H1 (cell line): ENCODE data around the gene FXYD5. TPM values are rescaled to one million over a fixed set of nuclear protein-coding genes. Genes with fewer than 3 reads are reported as not detected.

Experiments
- CTCF ChIA-PET: fragments of 300-600 bp; sonication (Branson Sonifier 250); formaldehyde crosslinking; loops from one replicate; lab custom pipeline; 2021; ENCODE audit not compliant: partially characterized antibody; lab: Charles Lee
- POLR2A ChIA-PET: fragments of 300-600 bp; sonication (Branson Sonifier 250); formaldehyde crosslinking; loops from one replicate; lab custom pipeline; 2021; ENCODE audit warnings: inconsistent platforms; ENCODE audit not compliant: partially characterized antibody; lab: Charles Lee
- DNase-seq, 2 experiments: peaks; one replicate each; pipeline versions ENCODE4 v3.0.0 to v3.0.0-alpha.2; 2010 to 2022; ENCODE audit warnings: low spot score in 2 of 2, low read depth in 1 of 2, mixed read lengths in 1 of 2
- FAIRE-seq: peaks from 2 replicates; lab custom pipeline; 2011; peaks lifted over from hg19 to GRCh38; lab: Jason Lieb, UNC
- H2AFZ ChIP-seq: 2 replicates; pipeline ENCODE4 v1.8.1; 2012; ENCODE audit warnings: low read length, inconsistent platforms
- H2AK5ac ChIP-seq: 2 replicates; pipeline ENCODE4 v1.6.1; 2013; ENCODE audit warnings: low read depth, low read length
- H2BK120ac ChIP-seq: replicated peaks from 2 replicates; pipeline ENCODE3; 2013; ENCODE audit warnings: low read depth, low read length, inconsistent platforms
- H2BK12ac ChIP-seq: 2 replicates; pipeline ENCODE4 v1.6.1; 2013; ENCODE audit warnings: low read depth, low read length
- H2BK15ac ChIP-seq: 2 replicates; pipeline ENCODE4 v1.6.1; 2013; ENCODE audit warnings: low read length
- H2BK20ac ChIP-seq: 2 replicates; pipeline ENCODE4 v1.6.1; 2013; ENCODE audit warnings: low read length
- H2BK5ac ChIP-seq: 2 replicates; pipeline ENCODE4 v1.6.1; 2013; ENCODE audit warnings: low read depth, low read length
- H3K14ac ChIP-seq: 2 replicates; pipeline ENCODE4 v1.6.1; 2013; ENCODE audit warnings: inconsistent platforms; ENCODE audit not compliant: insufficient read length
- H3K18ac ChIP-seq: 2 replicates; pipeline ENCODE4 v1.6.1; 2013; ENCODE audit warnings: low read length; ENCODE audit errors: extremely low read depth
- H3K23ac ChIP-seq: 2 replicates; pipeline ENCODE4 v1.6.1; 2013; ENCODE audit warnings: inconsistent platforms; ENCODE audit not compliant: insufficient read length
- H3K23me2 ChIP-seq: 2 replicates; pipeline ENCODE4 v1.6.1; 2013; ENCODE audit warnings: low read depth, low read length
- H3K27ac ChIP-seq: 2 replicates; pipeline ENCODE4 v1.6.1; 2011; ENCODE audit warnings: low read depth, low read length, inconsistent platforms
- H3K27me3 ChIP-seq, 4 experiments: replicated peaks in 1 of 4; 1 replicate in 1 of 4; 2 replicates in 3 of 4; pipeline versions ENCODE4 v1.6.1 to v1.8.1; 2011 to 2013; ENCODE audit warnings: low read length in 3 of 4, mild to moderate bottlenecking in 3 of 4, inconsistent platforms in 2 of 4, mixed read lengths in 2 of 4, moderate library complexity in 1 of 4; ENCODE audit not compliant: control insufficient read depth in 3 of 4, insufficient read depth in 3 of 4; ENCODE audit errors: extremely low read depth in 1 of 4
- H3K36me3 ChIP-seq, 4 experiments: 2 replicates each; pipeline versions ENCODE4 v1.6.1 to v1.8.1; 2011 to 2013; ENCODE audit warnings: mild to moderate bottlenecking in 4 of 4, low read length in 3 of 4, moderate library complexity in 2 of 4, control low read depth in 1 of 4, inconsistent platforms in 1 of 4; ENCODE audit not compliant: insufficient read depth in 4 of 4, control insufficient read depth in 2 of 4
- H3K4ac ChIP-seq: replicated peaks from 2 replicates; pipeline ENCODE3; 2013; ENCODE audit warnings: low read length, low read depth, mixed read lengths, inconsistent platforms; ENCODE audit not compliant: insufficient read length
- H3K4me1 ChIP-seq, 4 experiments: replicated peaks in 1 of 4; 1 replicate in 1 of 4; 2 replicates in 3 of 4; pipeline versions ENCODE4 v1.6.1 to v1.8.1; 2011 to 2013; ENCODE audit warnings: low read length in 3 of 4, inconsistent platforms in 2 of 4, mixed read lengths in 1 of 4; ENCODE audit not compliant: insufficient read depth in 4 of 4, control insufficient read depth in 3 of 4
- H3K4me2 ChIP-seq, 2 experiments: 2 replicates each; pipeline versions ENCODE4 v1.6.1 to v1.8.1; 2011 to 2013; ENCODE audit warnings: low read depth in 2 of 2, low read length in 2 of 2, control low read depth in 1 of 2, inconsistent platforms in 1 of 2, mild to moderate bottlenecking in 1 of 2; ENCODE audit not compliant: insufficient read depth in 1 of 2
- H3K4me3 ChIP-seq, 4 experiments: fragments of 200-600, 300-600 bp in 1 of 4; sonication (generic), shearing (Covaris generic), sonication (Bioruptor Twin) in 1 of 4; 2 replicates each; pipeline versions ENCODE4 v1.5.1 to v1.8.1; 2011 to 2016; ENCODE audit warnings: low read length in 4 of 4, low read depth in 3 of 4, control low read depth in 2 of 4, inconsistent platforms in 2 of 4, mild to moderate bottlenecking in 2 of 4, mixed read lengths in 1 of 4, moderate library complexity in 1 of 4; ENCODE audit not compliant: insufficient read depth in 2 of 4; ENCODE audit errors: extremely low read depth in 1 of 4
- H3K56ac ChIP-seq: replicated peaks from 2 replicates; pipeline ENCODE3; 2013; ENCODE audit warnings: low read depth, mild to moderate bottlenecking, mixed read lengths, low read length, inconsistent platforms; ENCODE audit not compliant: insufficient read length
- H3K79me1 ChIP-seq: 2 replicates; pipeline ENCODE4 v1.6.1; 2013; ENCODE audit warnings: low read depth, low read length, control low read depth
- H3K79me2 ChIP-seq, 2 experiments: 2 replicates each; pipeline versions ENCODE4 v1.6.1 to v1.8.1; 2012 to 2013; ENCODE audit warnings: low read length in 2 of 2, mild to moderate bottlenecking in 2 of 2, inconsistent platforms in 1 of 2; ENCODE audit not compliant: insufficient read depth in 2 of 2, control insufficient read depth in 1 of 2
- H3K9ac ChIP-seq, 4 experiments: replicated peaks in 1 of 4; 1 replicate in 1 of 4; 2 replicates in 3 of 4; pipeline versions ENCODE4 v1.6.1 to v1.8.1; 2011 to 2013; ENCODE audit warnings: low read depth in 3 of 4, low read length in 3 of 4, control low read depth in 2 of 4, mild to moderate bottlenecking in 2 of 4, moderate library complexity in 2 of 4, inconsistent platforms in 1 of 4; ENCODE audit errors: extremely low read depth in 1 of 4
- H3K9me3 ChIP-seq, 2 experiments: 2 replicates each; pipeline versions ENCODE4 v1.6.1 to v1.8.1; 2012 to 2013; ENCODE audit warnings: mild to moderate bottlenecking in 2 of 2, moderate library complexity in 2 of 2, control low read depth in 1 of 2, inconsistent platforms in 1 of 2, low read depth in 1 of 2, low read length in 1 of 2, mixed read lengths in 1 of 2; ENCODE audit not compliant: insufficient read depth in 2 of 2
- H4K20me1 ChIP-seq, 2 experiments: replicated peaks in 1 of 2; 2 replicates each; pipeline versions ENCODE3 to v1.8.1; 2011 to 2013; ENCODE audit warnings: inconsistent platforms in 2 of 2, low read length in 2 of 2, mild to moderate bottlenecking in 1 of 2; ENCODE audit not compliant: insufficient read depth in 2 of 2, control insufficient read depth in 1 of 2
- H4K5ac ChIP-seq: 2 replicates; pipeline ENCODE4 v1.6.1; 2013; ENCODE audit warnings: low read length, low read depth, mixed read lengths, inconsistent platforms; ENCODE audit not compliant: insufficient read length
- H4K8ac ChIP-seq: 2 replicates; pipeline ENCODE4 v1.8.0; 2013; ENCODE audit warnings: mild to moderate bottlenecking, moderate library complexity, low read length, inconsistent platforms; ENCODE audit not compliant: insufficient read depth; ENCODE audit errors: extremely low read depth
- H4K91ac ChIP-seq: replicated peaks from 2 replicates; pipeline ENCODE3; 2013; ENCODE audit warnings: low read length, mixed read lengths, inconsistent platforms; ENCODE audit not compliant: insufficient read length
- ATF2 ChIP-seq: IDR thresholded peaks from 2 replicates; pipeline ENCODE4 v1.6.1; 2012; ENCODE audit warnings: low read length, inconsistent platforms
- BACH1 ChIP-seq: IDR thresholded peaks from 2 replicates; pipeline ENCODE4 v1.6.1; 2012; ENCODE audit warnings: low read length, improper control_type of control experiment
- JUN ChIP-seq: IDR thresholded peaks from 2 replicates; pipeline ENCODE4 v1.6.1; 2011; ENCODE audit warnings: low read depth, mild to moderate bottlenecking, improper control_type of control experiment, low read length
- JUND ChIP-seq: IDR thresholded peaks from 2 replicates; pipeline ENCODE4 v1.6.1; 2011; ENCODE audit warnings: mild to moderate bottlenecking, improper control_type of control experiment, low read length
- KDM4A ChIP-seq: IDR thresholded peaks from one replicate; pipeline ENCODE4 v1.7.1; 2012; ENCODE audit warnings: low read depth, mild to moderate bottlenecking, moderate library complexity, low read length, inconsistent platforms; ENCODE audit not compliant: severe bottlenecking
- POLR2AphosphoS5 ChIP-seq: IDR thresholded peaks from 2 replicates; pipeline ENCODE4 v1.6.1; 2011; ENCODE audit warnings: low read depth, low read length
- RFX5 ChIP-seq: IDR thresholded peaks from 2 replicates; pipeline ENCODE4 v1.6.1; 2011; ENCODE audit warnings: low read depth, low read length, improper control_type of control experiment, borderline replicate concordance
- SAP30 ChIP-seq: fragments of 300-600 bp; sonication (generic); IDR thresholded peaks from 2 replicates; pipeline ENCODE4 v1.7.1; 2012; ENCODE audit warnings: low read length, moderate library complexity, mild to moderate bottlenecking, inconsistent platforms; ENCODE audit not compliant: insufficient read depth, insufficient replicate concordance
- SIX5 ChIP-seq: IDR thresholded peaks from 2 replicates; pipeline ENCODE4 v1.6.1; 2011; ENCODE audit warnings: mild to moderate bottlenecking, low read depth, low read length
- SUZ12 ChIP-seq: fragments of 200-600 bp; sonication (generic); IDR thresholded peaks from 2 replicates; pipeline ENCODE4 v1.6.1; 2012; ENCODE audit warnings: mild to moderate bottlenecking, inconsistent platforms, low read length, moderate library complexity, mixed read lengths
- USF2 ChIP-seq: IDR thresholded peaks from 2 replicates; pipeline ENCODE4 v1.6.1; 2011; ENCODE audit warnings: low read length, improper control_type of control experiment
- polyA plus RNA-seq, 7 experiments: library from polyadenylated mRNA; depleted of rRNA in 3 of 7; stranded (reverse) in 5 of 7; unstranded in 2 of 7; fragments of >200 nt in 5 of 7; fragments of 200-250 nt in 2 of 7; gene quantifications; 1 replicate in 5 of 7; 2 replicates in 1 of 7; 4 replicates in 1 of 7; pipeline versions ENCODE4 v1.2.1 to v1.2.3, GENCODE V29; 2011 to 2013; ENCODE audit warnings: missing spikeins in 2 of 7, mixed read lengths in 2 of 7
- total RNA-seq: library from RNA; stranded (reverse); fragmentation: NEBNext Ultra II Directional; extraction: Animal tissue kit (Norgen Biotek cat#: 25700); gene quantifications from 2 replicates; pipeline ENCODE4 v1.2.1, GENCODE V29; 2021
- TF ChIP-seq, protein P1 (sequence below): IDR thresholded peaks from 2 replicates; pipeline ENCODE4 v1.6.1; 2012; ENCODE audit warnings: inconsistent platforms

The FXYD5 gene
- total and polyA plus RNA-seq, 2 of the 8 experiments (the other 6 are each of a cell fraction or from before 2014, with no cell fraction given): 99.0 to 191 TPM

DNA sequence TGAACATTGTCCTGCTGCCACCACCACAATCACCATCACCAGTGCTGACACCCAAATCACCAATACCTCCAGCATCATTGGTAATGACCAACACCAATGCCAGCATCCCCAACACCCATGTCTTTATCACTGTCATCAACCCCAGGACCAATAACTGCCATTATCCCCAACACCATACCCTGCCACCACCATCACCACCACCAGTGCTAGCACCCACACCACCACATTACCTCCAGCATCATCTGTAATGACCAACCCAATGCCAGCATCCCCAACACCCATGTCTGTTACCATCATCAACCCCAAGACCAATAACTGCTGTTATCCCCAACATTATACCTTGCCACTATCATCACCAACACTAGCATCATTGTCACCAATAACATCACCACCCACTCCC is 22.3 kb upstream of the FXYD5 start:
- Histone ChIP-seq H2BK120ac (no peak overlapping the region), H2BK15ac (0 out of 2 replicates have a peak overlapping the region, but pooled peaks have one; percentile 26), H2AK5ac (peak overlapping the region; percentile 58; the same call in 1 of the 2 replicates), H3K27me3 (peaks cover 0 to 3% (median 0%) of the 10 kb centered on the region in 4 experiments; a peak in 1 of 7 replicates), H3K27ac (no peak overlapping the region), H3K4ac (no peak overlapping the region), H3K23ac (no peak overlapping the region), H3K36me3 (no peaks in the 10 kb centered on the region), H4K5ac (no peak overlapping the region), H4K91ac (no peak overlapping the region), H2BK12ac (peak overlapping the region; percentile 80; the same call in 1 of the 2 replicates), H3K79me1 (no peaks in the 10 kb centered on the region), H2AFZ (no peak overlapping the region), H3K9me3 (no peaks in the 10 kb centered on the region), H3K14ac (no peak overlapping the region), H3K9ac (no peak overlapping the region), H3K56ac (no peak overlapping the region), H3K4me2 (no peak overlapping the region), H2BK20ac (no peak overlapping the region), H3K4me1 (peaks cover 3 to 9% (median 6%) of the 10 kb centered on the region in 4 experiments; a peak in 5 of 7 replicates), H4K8ac (no peak overlapping the region), H3K23me2 (peaks cover 4% of the 10 kb centered on the region), H4K20me1 (no peaks in the 10 kb centered on the region), H3K4me3 (no peak overlapping the region), H2BK5ac (no peak overlapping the region), H3K79me2 (no peaks in the 10 kb centered on the region), H3K18ac (no peak overlapping the region)
- POLR2A ChIA-PET: no interaction called here
- CTCF ChIA-PET: no interaction called here
- DNase-seq (no peak), FAIRE-seq (no peak)
- TF ChIP-seq RFX5 (no peak), USF2 (no peak), KDM4A (no peak), POLR2AphosphoS5 (no peak), JUN (no peak), SIX5 (no peak), ATF2 (no peak), SAP30 (no peak), SUZ12 (no peak), BACH1 (no peak), JUND (no peak)
- TF ChIP-seq, protein P1, sequence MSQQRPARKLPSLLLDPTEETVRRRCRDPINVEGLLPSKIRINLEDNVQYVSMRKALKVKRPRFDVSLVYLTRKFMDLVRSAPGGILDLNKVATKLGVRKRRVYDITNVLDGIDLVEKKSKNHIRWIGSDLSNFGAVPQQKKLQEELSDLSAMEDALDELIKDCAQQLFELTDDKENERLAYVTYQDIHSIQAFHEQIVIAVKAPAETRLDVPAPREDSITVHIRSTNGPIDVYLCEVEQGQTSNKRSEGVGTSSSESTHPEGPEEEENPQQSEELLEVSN: no peak
